Measurements from ENCODE around the gene TP73. TPM values are rescaled to one million over a fixed set of nuclear protein-coding genes. Genes with fewer than 3 reads are reported as not detected.

Gene TP73
- polyA plus RNA-seq, 1 donor from 2014 or later = not detected

GRCh38 chr1:3710251-3710650 is 57.9 kb downstream of the TP73 start:
- no peak overlapping the region for H2AFZ ChIP-seq (ENCODE audit: low read depth, low read length)
- H3K9me2 ChIP-seq (ENCODE audit: insufficient read depth, low read length) = no peaks in the 10 kb centered on the region
- no peaks in the 10 kb centered on the region for H3K79me2 ChIP-seq (replicated peaks; ENCODE audit: insufficient read depth, low read length)
- no peak overlapping the region for H3K9ac ChIP-seq (ENCODE audit: low read length)
- no peak overlapping the region for H3K4me2 ChIP-seq (ENCODE audit: low read length)
- H3K9me3 ChIP-seq (ENCODE audit: low read length) = no peaks in the 10 kb centered on the region
- no peaks in the 10 kb centered on the region for H4K20me1 ChIP-seq (ENCODE audit: insufficient read depth)
- H3F3A ChIP-seq (ENCODE audit: insufficient read depth, low read length, poor library complexity, severe bottlenecking) = no peaks in the 10 kb centered on the region
- H3K27me3 ChIP-seq (ENCODE audit: insufficient read depth, low read depth, low read length) = peaks cover 3% of the 10 kb centered on the region
- H3K4me3 ChIP-seq (ENCODE audit: low read length) = no peak overlapping the region
- H3K36me3 ChIP-seq (ENCODE audit: insufficient read depth, low read length) = no peaks in the 10 kb centered on the region
- no peak overlapping the region for H3K27ac ChIP-seq (ENCODE audit: low read length)
- no peak for TF ChIP-seq EP300 (conservative IDR thresholded peaks at IDR 0.05; ENCODE audit: poor library complexity, severe bottlenecking)
- TF ChIP-seq POLR2AphosphoS5 (IDR thresholded peaks at IDR 0.05) = no peak
- TF ChIP-seq SMC3 (conservative IDR thresholded peaks at IDR 0.05; ENCODE audit: poor library complexity) = no peak

GRCh38 chr1:3711381-3711779 is 59.1 kb downstream of the TP73 start:
- H3F3A ChIP-seq (ENCODE audit: insufficient read depth, low read length, poor library complexity, severe bottlenecking) = no peaks in the 10 kb centered on the region
- no peaks in the 10 kb centered on the region for H4K20me1 ChIP-seq (ENCODE audit: insufficient read depth)
- no peak overlapping the region for H3K4me2 ChIP-seq (ENCODE audit: low read length)
- H3K9me3 ChIP-seq (ENCODE audit: low read length) = no peaks in the 10 kb centered on the region
- no peak overlapping the region for H3K4me3 ChIP-seq (ENCODE audit: low read length)
- no peaks in the 10 kb centered on the region for H3K79me2 ChIP-seq (replicated peaks; ENCODE audit: insufficient read depth, low read length)
- H3K27me3 ChIP-seq (ENCODE audit: insufficient read depth, low read depth, low read length) = peaks cover 3% of the 10 kb centered on the region
- no peak overlapping the region for H3K27ac ChIP-seq (ENCODE audit: low read length)
- H3K9ac ChIP-seq (ENCODE audit: low read length) = no peak overlapping the region
- no peaks in the 10 kb centered on the region for H3K36me3 ChIP-seq (ENCODE audit: insufficient read depth, low read length)
- no peaks in the 10 kb centered on the region for H3K9me2 ChIP-seq (ENCODE audit: insufficient read depth, low read length)
- H2AFZ ChIP-seq (ENCODE audit: low read depth, low read length) = no peak overlapping the region
- TF ChIP-seq TAF1 (IDR thresholded peaks at IDR 0.05; ENCODE audit: low read depth) (no peak), RAD21 (conservative IDR thresholded peaks at IDR 0.05) (no peak), CTCF (IDR thresholded peaks at IDR 0.05; ENCODE audit: poor library complexity, severe bottlenecking) (no peak), SMC3 (conservative IDR thresholded peaks at IDR 0.05; ENCODE audit: poor library complexity) (no peak), EZH2 (IDR thresholded peaks at IDR 0.05; ENCODE audit: borderline replicate concordance, insufficient read depth, low read length, poor library complexity, severe bottlenecking) (no peak), EP300 (conservative IDR thresholded peaks at IDR 0.05; ENCODE audit: poor library complexity, severe bottlenecking) (no peak)

DNA sequence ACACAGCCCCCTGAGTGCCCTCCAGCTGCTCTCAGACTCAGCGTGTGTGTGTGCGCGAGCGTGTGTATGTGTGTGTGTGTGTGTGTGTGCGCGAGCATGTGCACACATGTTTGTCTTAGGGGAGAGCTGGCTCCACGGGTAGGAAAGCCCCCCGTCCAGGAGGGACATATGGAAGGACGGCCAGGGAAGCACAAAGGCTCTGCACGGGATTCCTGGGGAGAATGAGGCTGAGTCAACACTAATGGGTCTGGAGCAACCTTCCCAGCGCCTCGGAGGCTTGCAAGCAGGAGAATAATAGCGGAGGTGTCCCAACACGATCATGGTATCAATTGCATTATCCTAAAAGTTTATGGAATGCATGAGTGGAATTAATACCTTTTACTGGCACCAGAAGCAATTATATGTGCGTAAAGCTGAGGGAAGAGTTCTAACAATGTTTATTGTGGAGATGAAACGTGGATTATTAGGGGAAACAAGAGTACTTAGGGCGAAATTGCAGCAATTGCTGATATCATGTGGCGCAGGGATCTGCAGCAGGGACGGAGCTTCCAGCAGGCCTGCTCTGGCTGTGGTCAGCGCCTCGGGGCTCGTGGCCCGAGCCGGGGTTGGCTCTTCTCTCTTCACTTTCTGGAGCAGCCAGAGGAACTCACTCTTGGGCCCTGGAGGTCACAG is 59.6 kb downstream of the TP73 start:
- peaks cover 3% of the 10 kb centered on the region for H3K27me3 ChIP-seq (ENCODE audit: insufficient read depth, low read depth, low read length)
- no peak overlapping the region for H3K27ac ChIP-seq (ENCODE audit: low read length)
- H3F3A ChIP-seq (ENCODE audit: insufficient read depth, low read length, poor library complexity, severe bottlenecking) = no peaks in the 10 kb centered on the region
- H2AFZ ChIP-seq (ENCODE audit: low read depth, low read length) = no peak overlapping the region
- no peak for TF ChIP-seq EZH2 (IDR thresholded peaks at IDR 0.05; ENCODE audit: borderline replicate concordance, insufficient read depth, low read length, poor library complexity, severe bottlenecking)
- no peak for TF ChIP-seq TAF1 (IDR thresholded peaks at IDR 0.05; ENCODE audit: low read depth)
- TF ChIP-seq REST (IDR thresholded peaks at IDR 0.05; ENCODE audit: borderline replicate concordance) = peak; percentile 41
- H4K20me1 ChIP-seq (ENCODE audit: insufficient read depth) = no peaks in the 10 kb centered on the region
- no peaks in the 10 kb centered on the region for H3K79me2 ChIP-seq (replicated peaks; ENCODE audit: insufficient read depth, low read length)
- H3K9ac ChIP-seq (ENCODE audit: low read length) = no peak overlapping the region
- no peak overlapping the region for H3K4me2 ChIP-seq (ENCODE audit: low read length)
- H3K4me3 ChIP-seq (ENCODE audit: low read length) = no peak overlapping the region
- no peaks in the 10 kb centered on the region for H3K36me3 ChIP-seq (ENCODE audit: insufficient read depth, low read length)
- H3K9me3 ChIP-seq (ENCODE audit: low read length) = no peaks in the 10 kb centered on the region
- no peaks in the 10 kb centered on the region for H3K9me2 ChIP-seq (ENCODE audit: insufficient read depth, low read length)

Data from neural cell (in vitro differentiated cells).